ENCODE measurements around the gene POU1F1.

DNA sequence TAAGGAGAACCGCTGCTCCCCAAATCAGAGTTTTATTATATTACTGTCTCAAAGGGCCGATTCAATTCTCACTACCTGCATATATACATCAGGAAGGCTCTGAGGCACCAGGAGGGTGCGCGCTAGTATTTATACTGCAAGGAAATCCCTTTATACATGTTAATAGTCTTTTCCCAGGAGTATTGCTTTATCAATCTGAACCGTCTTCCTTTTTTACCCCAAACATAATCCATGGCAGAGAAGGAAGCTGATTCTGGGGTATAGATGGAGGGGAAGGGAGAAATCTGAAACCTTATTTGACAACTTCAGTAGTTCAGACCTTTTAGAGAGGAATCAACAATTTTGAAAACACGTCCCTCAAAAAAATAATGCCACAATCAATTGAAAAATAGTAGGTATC lies at the start of gene POU1F1:
- TF ChIP-seq, protein P1, sequence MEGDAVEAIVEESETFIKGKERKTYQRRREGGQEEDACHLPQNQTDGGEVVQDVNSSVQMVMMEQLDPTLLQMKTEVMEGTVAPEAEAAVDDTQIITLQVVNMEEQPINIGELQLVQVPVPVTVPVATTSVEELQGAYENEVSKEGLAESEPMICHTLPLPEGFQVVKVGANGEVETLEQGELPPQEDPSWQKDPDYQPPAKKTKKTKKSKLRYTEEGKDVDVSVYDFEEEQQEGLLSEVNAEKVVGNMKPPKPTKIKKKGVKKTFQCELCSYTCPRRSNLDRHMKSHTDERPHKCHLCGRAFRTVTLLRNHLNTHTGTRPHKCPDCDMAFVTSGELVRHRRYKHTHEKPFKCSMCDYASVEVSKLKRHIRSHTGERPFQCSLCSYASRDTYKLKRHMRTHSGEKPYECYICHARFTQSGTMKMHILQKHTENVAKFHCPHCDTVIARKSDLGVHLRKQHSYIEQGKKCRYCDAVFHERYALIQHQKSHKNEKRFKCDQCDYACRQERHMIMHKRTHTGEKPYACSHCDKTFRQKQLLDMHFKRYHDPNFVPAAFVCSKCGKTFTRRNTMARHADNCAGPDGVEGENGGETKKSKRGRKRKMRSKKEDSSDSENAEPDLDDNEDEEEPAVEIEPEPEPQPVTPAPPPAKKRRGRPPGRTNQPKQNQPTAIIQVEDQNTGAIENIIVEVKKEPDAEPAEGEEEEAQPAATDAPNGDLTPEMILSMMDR (IDR thresholded peaks at IDR 0.05): no peak
- TF ChIP-seq EP300 (IDR thresholded peaks at IDR 0.05): no peak

Measured in suprapubic skin (tissue), 3 donors.